Effector memory CD4-positive, alpha-beta T cell (primary cell): Measurements from ENCODE around the gene MYOT.

Experiments used
- DNase-seq, 3 donors: peaks; one replicate each; pipeline ENCODE4 v3.0.0-alpha.2; 2020
- H3K27ac ChIP-seq: 2 replicates; pipeline ENCODE4 v1.7.0; 2013; ENCODE audit warnings: mild to moderate bottlenecking, low read length, moderate library complexity; ENCODE audit not compliant: insufficient read depth, poor library complexity, severe bottlenecking
- H3K27me3 ChIP-seq: replicated peaks from 2 replicates; pipeline ENCODE4 v1.7.0; 2013; ENCODE audit warnings: mild to moderate bottlenecking, low read length; ENCODE audit not compliant: insufficient read depth, control insufficient read depth, poor library complexity, severe bottlenecking
- H3K36me3 ChIP-seq: 2 replicates; pipeline ENCODE4 v1.7.0; 2013; ENCODE audit warnings: mild to moderate bottlenecking, low read length, moderate library complexity; ENCODE audit not compliant: control insufficient read depth, insufficient read depth
- H3K4me1 ChIP-seq: 2 replicates; pipeline ENCODE4 v1.7.0; 2013; ENCODE audit warnings: low read length, mild to moderate bottlenecking; ENCODE audit not compliant: control insufficient read depth, insufficient read depth, poor library complexity, severe bottlenecking
- H3K4me3 ChIP-seq: 2 replicates; pipeline ENCODE4 v1.7.0; 2013; ENCODE audit warnings: low read length, low read depth, mild to moderate bottlenecking; ENCODE audit not compliant: insufficient read depth, poor library complexity, severe bottlenecking
- H3K9me3 ChIP-seq: 2 replicates; pipeline ENCODE4 v1.7.0; 2013; ENCODE audit warnings: mild to moderate bottlenecking, low read length, moderate library complexity; ENCODE audit not compliant: control insufficient read depth

Gene MYOT

GRCh38 chr5:137832416-137832815 lies 35.2 kb upstream of the MYOT start:
- no peak overlapping the region for H3K27ac ChIP-seq
- no peaks in the 10 kb centered on the region for H3K4me1 ChIP-seq
- no peaks in the 10 kb centered on the region for H3K36me3 ChIP-seq
- H3K27me3 ChIP-seq, result no peaks in the 10 kb centered on the region
- no peaks in the 10 kb centered on the region for H3K9me3 ChIP-seq
- no peak overlapping the region for H3K4me3 ChIP-seq
- no peak for DNase-seq

DNA sequence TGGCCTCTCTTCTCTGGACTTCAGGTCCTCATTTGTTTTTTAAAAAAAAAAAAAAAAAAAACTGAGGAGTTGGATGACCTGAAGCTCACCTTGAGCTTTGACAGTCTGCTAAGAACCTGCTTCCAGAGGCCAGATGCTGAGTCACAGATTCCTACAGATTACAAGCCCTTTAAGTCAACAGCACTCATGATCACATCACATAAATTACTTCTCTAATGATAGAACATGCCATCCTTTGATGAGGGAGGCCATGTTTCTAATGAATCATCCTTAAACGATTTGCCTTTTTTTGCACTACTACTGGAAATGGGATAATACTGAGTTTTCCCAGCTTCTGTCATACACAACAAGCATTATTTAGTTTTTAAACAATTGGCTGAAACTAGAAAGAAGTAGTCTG lies 34.2 kb upstream of the MYOT start:
- DNase-seq, result no peak
- Histone ChIP-seq H3K27me3 (no peaks in the 10 kb centered on the region), H3K4me3 (no peak overlapping the region), H3K9me3 (no peaks in the 10 kb centered on the region), H3K36me3 (no peaks in the 10 kb centered on the region), H3K4me1 (no peaks in the 10 kb centered on the region), H3K27ac (no peak overlapping the region)

- H3K36me3 ChIP-seq, result no peaks in the 10 kb centered on the region
- H3K9me3 ChIP-seq, result no peaks in the 10 kb centered on the region
- no peaks in the 10 kb centered on the region for H3K4me1 ChIP-seq
- DNase-seq, result no peak
- no peaks in the 10 kb centered on the region for H3K27me3 ChIP-seq
- H3K27ac ChIP-seq, result no peak overlapping the region
- H3K4me3 ChIP-seq, result no peak overlapping the region
Measured at GRCh38 chr5:137834498-137835049, 33.1 kb upstream of the MYOT start.

DNA sequence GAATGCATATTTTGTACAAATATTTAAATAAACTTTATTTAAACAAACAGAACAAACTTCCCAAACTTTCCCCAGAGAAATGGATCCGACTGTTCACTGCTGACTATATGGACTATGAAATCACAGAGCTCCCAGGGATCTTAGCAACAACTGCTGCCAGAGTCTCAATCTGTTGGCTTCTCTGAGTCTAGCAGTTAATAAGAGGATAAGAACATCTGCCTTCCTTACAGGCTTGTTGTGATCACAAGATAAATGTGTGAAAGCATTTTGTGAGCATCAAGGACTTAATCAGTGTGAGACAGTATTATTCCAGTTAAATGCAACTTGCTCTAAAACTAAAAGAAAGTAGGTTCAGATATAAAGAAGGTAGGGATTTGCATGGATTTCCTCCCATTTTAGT lies 31.4 kb upstream of the MYOT start:
- Histone ChIP-seq H3K36me3 (no peaks in the 10 kb centered on the region), H3K4me3 (no peak overlapping the region), H3K9me3 (no peaks in the 10 kb centered on the region), H3K4me1 (no peaks in the 10 kb centered on the region), H3K27me3 (no peaks in the 10 kb centered on the region), H3K27ac (no peak overlapping the region)
- no peak for DNase-seq

- no peak for DNase-seq
- H3K36me3 ChIP-seq, result no peaks in the 10 kb centered on the region
- H3K4me3 ChIP-seq, result no peak overlapping the region
- no peaks in the 10 kb centered on the region for H3K4me1 ChIP-seq
- H3K9me3 ChIP-seq, result no peaks in the 10 kb centered on the region
- H3K27me3 ChIP-seq, result no peaks in the 10 kb centered on the region
- no peak overlapping the region for H3K27ac ChIP-seq
Measured at GRCh38 chr5:137836997-137837396, 30.7 kb upstream of the MYOT start.

DNA sequence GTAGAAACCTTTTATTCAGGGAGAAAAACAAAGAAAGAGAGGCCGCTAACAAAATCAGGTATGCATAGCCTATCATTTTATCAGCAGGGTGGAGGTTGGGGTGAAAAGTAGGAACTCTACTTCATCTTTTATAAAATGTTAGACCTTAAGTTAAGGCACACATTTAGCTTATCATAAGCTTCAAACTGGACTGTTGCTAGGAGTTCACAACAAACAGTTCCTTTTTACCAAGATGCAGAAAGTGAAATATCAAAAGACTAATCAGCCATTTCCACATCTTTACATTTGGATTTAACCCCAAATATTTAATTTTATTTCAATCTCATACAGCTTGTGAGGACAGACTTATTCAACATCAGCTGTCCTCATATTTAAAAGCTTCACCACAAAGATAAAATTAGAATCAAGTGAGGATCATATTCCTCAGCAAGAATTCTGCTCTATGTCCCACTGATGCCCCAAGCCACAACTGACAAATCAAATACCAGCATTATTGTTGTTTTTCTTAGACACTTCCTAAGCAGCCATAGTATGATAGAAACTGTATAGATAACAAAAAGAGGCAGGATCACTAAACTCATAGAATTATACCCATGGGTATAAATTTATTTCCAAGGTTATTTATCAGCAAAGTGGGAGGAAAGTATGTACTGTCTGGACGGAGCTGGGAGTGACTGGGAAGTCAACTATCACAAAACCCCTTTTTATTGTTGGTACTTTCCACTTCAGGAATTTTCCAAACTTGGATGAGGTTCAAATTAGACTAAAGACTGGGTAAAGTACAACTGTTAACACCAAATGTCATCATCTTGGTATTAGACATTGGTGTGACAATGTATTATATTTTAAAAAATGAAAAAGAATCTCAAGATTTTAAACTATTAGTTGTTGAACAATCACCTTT lies 29.9 kb upstream of the MYOT start:
- no peak for DNase-seq
- no peaks in the 10 kb centered on the region for H3K9me3 ChIP-seq
- H3K4me3 ChIP-seq, result no peak overlapping the region
- no peaks in the 10 kb centered on the region for H3K4me1 ChIP-seq
- no peaks in the 10 kb centered on the region for H3K36me3 ChIP-seq
- no peaks in the 10 kb centered on the region for H3K27me3 ChIP-seq
- no peak overlapping the region for H3K27ac ChIP-seq

DNA sequence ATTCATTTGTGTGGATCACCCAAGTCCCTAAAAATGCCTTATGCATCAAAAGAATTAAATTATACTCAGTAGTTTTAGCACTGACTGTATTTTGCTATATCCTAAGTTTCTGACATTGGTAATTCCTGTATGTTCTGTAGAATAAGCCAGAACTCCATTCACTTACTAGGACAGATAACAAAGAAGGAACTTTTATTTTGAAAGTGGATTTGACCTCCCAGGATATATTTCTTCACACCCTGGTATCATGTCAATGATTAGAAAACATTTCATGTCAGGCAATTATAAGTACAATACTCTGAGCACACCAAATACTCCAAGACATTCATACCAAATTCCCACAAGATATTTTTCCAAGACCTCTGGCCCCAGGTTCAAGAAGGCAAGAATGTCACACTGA lies 28.7 kb upstream of the MYOT start:
- Histone ChIP-seq H3K27me3 (peaks cover 2% of the 10 kb centered on the region), H3K36me3 (no peaks in the 10 kb centered on the region), H3K4me3 (no peak overlapping the region), H3K27ac (no peak overlapping the region), H3K4me1 (no peaks in the 10 kb centered on the region), H3K9me3 (no peaks in the 10 kb centered on the region)
- DNase-seq, result no peak

- H3K4me3 ChIP-seq, result no peak overlapping the region
- no peak overlapping the region for H3K27ac ChIP-seq
- no peaks in the 10 kb centered on the region for H3K4me1 ChIP-seq
- no peak for DNase-seq
- no peaks in the 10 kb centered on the region for H3K36me3 ChIP-seq
- H3K9me3 ChIP-seq, result no peaks in the 10 kb centered on the region
- peaks cover 2% of the 10 kb centered on the region for H3K27me3 ChIP-seq
Measured at GRCh38 chr5:137842296-137842695, 25.4 kb upstream of the MYOT start.

DNA sequence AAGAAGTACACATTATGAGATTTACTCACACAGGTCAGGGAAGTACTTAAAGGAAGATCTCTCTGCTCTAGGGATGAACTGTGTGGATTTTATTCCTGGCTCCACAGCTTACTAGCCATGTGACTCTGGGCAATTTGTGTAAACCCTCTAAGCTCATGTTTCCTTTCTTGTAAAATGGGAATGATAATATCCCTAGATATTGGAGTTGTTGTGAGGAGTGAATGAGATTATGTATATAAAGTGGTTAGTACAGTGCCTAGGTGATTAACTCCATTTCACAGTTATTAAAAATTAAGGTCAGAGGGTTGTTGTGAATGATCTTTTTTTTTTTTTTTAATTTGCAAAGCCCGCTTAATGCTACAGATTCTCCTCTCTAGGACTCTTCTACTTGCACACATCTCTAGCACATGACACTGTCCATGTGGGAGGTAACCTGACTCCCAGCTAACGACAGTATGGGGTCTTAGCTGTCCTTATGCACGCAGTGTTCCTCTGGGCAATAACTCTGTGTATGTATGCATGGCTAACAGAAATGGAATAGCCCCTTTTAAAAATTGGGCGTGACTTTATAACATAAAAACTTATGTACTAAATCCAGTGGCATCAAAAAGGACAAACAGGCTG lies 23.9 kb upstream of the MYOT start:
- Histone ChIP-seq H3K36me3 (no peaks in the 10 kb centered on the region), H3K9me3 (no peaks in the 10 kb centered on the region), H3K27ac (no peak overlapping the region), H3K27me3 (peaks cover 2% of the 10 kb centered on the region), H3K4me3 (no peak overlapping the region), H3K4me1 (no peaks in the 10 kb centered on the region)
- DNase-seq, result no peak

DNA sequence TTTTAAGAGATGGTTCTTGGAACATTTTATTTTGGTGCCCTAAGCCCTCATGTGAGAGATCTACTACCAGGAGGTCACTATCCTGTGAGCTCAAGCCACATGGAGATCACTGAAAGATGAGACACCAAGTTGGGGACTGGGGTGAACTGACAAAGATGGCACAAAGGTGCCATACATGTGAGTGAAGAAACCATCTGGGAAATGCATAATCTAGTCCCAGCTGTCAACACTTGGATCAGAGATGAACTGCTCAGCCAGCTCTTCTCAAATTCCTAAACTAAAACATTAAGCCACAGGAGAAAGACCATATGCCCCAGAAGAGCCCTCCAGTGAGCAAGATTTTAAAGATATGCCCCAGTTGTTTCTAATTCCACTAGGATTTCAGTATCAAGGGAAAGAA lies 22.2 kb upstream of the MYOT start:
- Histone ChIP-seq H3K9me3 (no peaks in the 10 kb centered on the region), H3K27ac (no peak overlapping the region), H3K27me3 (peaks cover 2% of the 10 kb centered on the region), H3K4me1 (no peaks in the 10 kb centered on the region), H3K4me3 (no peak overlapping the region), H3K36me3 (no peaks in the 10 kb centered on the region)
- DNase-seq, result no peak
